ENCODE results near the gene CKAP2L. TPM values are rescaled to one million over a fixed set of nuclear protein-coding genes. Genes with fewer than 3 reads are reported as not detected.
A peak's percentile ranks its signal among the peaks of the same experiment; 100 is the strongest.

The CKAP2L gene
- total RNA-seq, 1 donor from 2014 or later, result 0.26 TPM

- no peak for TF ChIP-seq CTCF (IDR thresholded peaks at IDR 0.05; ENCODE audit: insufficient read depth, low read length, severe bottlenecking)
- DNase-seq (ENCODE audit: low read depth) (peak; percentile 94), FAIRE-seq (peak; percentile 73)
- no peaks in the 10 kb centered on the region for H3K27me3 ChIP-seq (ENCODE audit: control insufficient read depth, insufficient read depth, low read length)
- H3K36me3 ChIP-seq (ENCODE audit: control insufficient read depth, insufficient read depth, low read length), result peaks cover 14% of the 10 kb centered on the region
- H3K4me3 ChIP-seq (ENCODE audit: low read depth, low read length), result peak within 1 kb of the TSS; percentile 62
Observed at GRCh38 chr2:112784199-112785189, 20.1 kb upstream of the CKAP2L start, which contains the start of gene IL1A. TSS of gene IL1A (minus strand) at chr2:112784493. CDS start at chr2:112783770, 723 bp downstream.

GRCh38 chr2:112783187-112783714, 18.8 kb upstream of the CKAP2L start:
- DNase-seq (ENCODE audit: low read depth) (no peak), FAIRE-seq (no peak)
- Histone ChIP-seq H3K27me3 (ENCODE audit: control insufficient read depth, insufficient read depth, low read length) (no peaks in the 10 kb centered on the region), H3K36me3 (ENCODE audit: control insufficient read depth, insufficient read depth, low read length) (peaks cover 17% of the 10 kb centered on the region), H3K4me3 (ENCODE audit: low read depth, low read length) (peak overlapping the region; percentile 62)
- no peak for TF ChIP-seq CTCF (IDR thresholded peaks at IDR 0.05; ENCODE audit: insufficient read depth, low read length, severe bottlenecking)

- Histone ChIP-seq H3K36me3 (ENCODE audit: control insufficient read depth, insufficient read depth, low read length) (peaks cover 20% of the 10 kb centered on the region), H3K4me3 (ENCODE audit: low read depth, low read length) (peak overlapping the region; percentile 62), H3K27me3 (ENCODE audit: control insufficient read depth, insufficient read depth, low read length) (no peaks in the 10 kb centered on the region)
- FAIRE-seq (no peak), DNase-seq (ENCODE audit: low read depth) (no peak)
- no peak for TF ChIP-seq CTCF (IDR thresholded peaks at IDR 0.05; ENCODE audit: insufficient read depth, low read length, severe bottlenecking)
Observed at GRCh38 chr2:112782234-112782799, 17.9 kb upstream of the CKAP2L start.

- H3K36me3 ChIP-seq (ENCODE audit: control insufficient read depth, insufficient read depth, low read length), result peaks cover 26% of the 10 kb centered on the region
- no peak for FAIRE-seq
- TF ChIP-seq CTCF (IDR thresholded peaks at IDR 0.05; ENCODE audit: insufficient read depth, low read length, severe bottlenecking), result no peak
- H3K4me3 ChIP-seq (ENCODE audit: low read depth, low read length), result no peak overlapping the region
- no peaks in the 10 kb centered on the region for H3K27me3 ChIP-seq (ENCODE audit: control insufficient read depth, insufficient read depth, low read length)
- no peak for DNase-seq (ENCODE audit: low read depth)
Observed at GRCh38 chr2:112779598-112779997, 15.2 kb upstream of the CKAP2L start.

- TF ChIP-seq CTCF (IDR thresholded peaks at IDR 0.05; ENCODE audit: insufficient read depth, low read length, severe bottlenecking), result no peak
- FAIRE-seq, result no peak
- Histone ChIP-seq H3K36me3 (ENCODE audit: control insufficient read depth, insufficient read depth, low read length) (peaks cover 21% of the 10 kb centered on the region), H3K4me3 (ENCODE audit: low read depth, low read length) (no peak overlapping the region), H3K27me3 (ENCODE audit: control insufficient read depth, insufficient read depth, low read length) (no peaks in the 10 kb centered on the region)
- no peak for DNase-seq (ENCODE audit: low read depth)
Observed at GRCh38 chr2:112777036-112777435, 12.6 kb upstream of the CKAP2L start.
